ENCODE measurements around the gene UBQLN4. TPM values are rescaled to one million over a fixed set of nuclear protein-coding genes. Genes with fewer than 3 reads are reported as not detected.

The UBQLN4 gene
- total RNA-seq, 1 donor from 2014 or later: 43.7 TPM

DNA sequence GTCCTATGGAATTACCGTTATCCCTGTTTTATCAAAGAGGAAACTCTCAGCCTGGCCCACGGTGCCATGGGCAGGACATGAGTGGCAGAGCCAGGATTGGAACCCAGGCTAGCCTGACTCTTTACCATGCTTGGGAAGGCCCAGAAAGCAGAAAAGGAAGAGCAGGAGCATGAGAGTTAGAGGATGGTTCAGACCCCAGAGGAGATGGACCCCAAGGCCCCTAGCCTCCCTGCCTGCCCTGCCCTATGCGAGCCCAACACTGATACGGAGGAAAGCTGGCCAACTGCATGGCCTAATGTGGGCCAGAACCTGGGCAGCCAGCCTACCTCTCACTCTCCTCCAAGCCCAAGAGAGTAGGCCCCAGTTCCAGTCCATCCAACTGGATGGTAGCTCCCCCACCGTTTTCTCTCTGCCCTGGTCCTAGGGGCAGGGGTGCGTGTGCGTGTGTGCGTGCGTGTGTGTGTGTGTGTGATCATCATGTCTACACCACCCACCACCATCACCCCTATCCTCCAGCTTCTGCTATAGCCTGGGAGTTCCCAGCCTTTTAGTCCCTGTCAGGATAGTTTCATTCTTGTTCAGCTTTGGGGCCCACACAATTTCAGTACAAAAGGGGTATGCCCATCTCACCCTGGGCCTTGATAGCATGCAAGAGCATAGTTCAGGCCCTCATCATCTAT is 44.0 kb upstream of the UBQLN4 start:
- peaks cover 41% of the 10 kb centered on the region for H3K36me3 Mint-ChIP-seq
- peaks cover 9% of the 10 kb centered on the region for H3K27me3 Mint-ChIP-seq (ENCODE audit: insufficient read depth, low read depth)
- H4K20me1 ChIP-seq (ENCODE audit: low read depth): peaks cover 100% of the 10 kb centered on the region
- H3K4me1 ChIP-seq: peaks cover 17% of the 10 kb centered on the region
- H3F3A ChIP-seq (ENCODE audit: low read depth): peaks cover 44% of the 10 kb centered on the region
- H2AFZ ChIP-seq (replicated peaks): no peak overlapping the region
- no peak overlapping the region for H3K4me3 Mint-ChIP-seq
- H3K4me2 ChIP-seq: no peak overlapping the region
- H3K27me3 ChIP-seq: no peaks in the 10 kb centered on the region
- TF ChIP-seq EZH2 (IDR thresholded peaks at IDR 0.05) (no peak), EZH2phosphoT487 (IDR thresholded peaks at IDR 0.05) (no peak)
- TF ChIP-seq, protein P1, sequence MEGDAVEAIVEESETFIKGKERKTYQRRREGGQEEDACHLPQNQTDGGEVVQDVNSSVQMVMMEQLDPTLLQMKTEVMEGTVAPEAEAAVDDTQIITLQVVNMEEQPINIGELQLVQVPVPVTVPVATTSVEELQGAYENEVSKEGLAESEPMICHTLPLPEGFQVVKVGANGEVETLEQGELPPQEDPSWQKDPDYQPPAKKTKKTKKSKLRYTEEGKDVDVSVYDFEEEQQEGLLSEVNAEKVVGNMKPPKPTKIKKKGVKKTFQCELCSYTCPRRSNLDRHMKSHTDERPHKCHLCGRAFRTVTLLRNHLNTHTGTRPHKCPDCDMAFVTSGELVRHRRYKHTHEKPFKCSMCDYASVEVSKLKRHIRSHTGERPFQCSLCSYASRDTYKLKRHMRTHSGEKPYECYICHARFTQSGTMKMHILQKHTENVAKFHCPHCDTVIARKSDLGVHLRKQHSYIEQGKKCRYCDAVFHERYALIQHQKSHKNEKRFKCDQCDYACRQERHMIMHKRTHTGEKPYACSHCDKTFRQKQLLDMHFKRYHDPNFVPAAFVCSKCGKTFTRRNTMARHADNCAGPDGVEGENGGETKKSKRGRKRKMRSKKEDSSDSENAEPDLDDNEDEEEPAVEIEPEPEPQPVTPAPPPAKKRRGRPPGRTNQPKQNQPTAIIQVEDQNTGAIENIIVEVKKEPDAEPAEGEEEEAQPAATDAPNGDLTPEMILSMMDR (IDR thresholded peaks at IDR 0.05): no peak
- peaks cover 83% of the 10 kb centered on the region for H3K79me2 ChIP-seq (ENCODE audit: low read depth)
- no peaks in the 10 kb centered on the region for H3K36me3 ChIP-seq
- H3K27ac ChIP-seq: no peak overlapping the region
- no peak overlapping the region for H3K4me3 ChIP-seq
- no peak for DNase-seq (ENCODE audit: low spot score)
- H3K4me1 Mint-ChIP-seq: peaks cover 43% of the 10 kb centered on the region
- no peaks in the 10 kb centered on the region for H3K9me3 Mint-ChIP-seq
- H3K9ac ChIP-seq: no peak overlapping the region
- no peaks in the 10 kb centered on the region for H3K9me3 ChIP-seq (ENCODE audit: low read depth)
- H3K27ac Mint-ChIP-seq: no peak overlapping the region

DNA sequence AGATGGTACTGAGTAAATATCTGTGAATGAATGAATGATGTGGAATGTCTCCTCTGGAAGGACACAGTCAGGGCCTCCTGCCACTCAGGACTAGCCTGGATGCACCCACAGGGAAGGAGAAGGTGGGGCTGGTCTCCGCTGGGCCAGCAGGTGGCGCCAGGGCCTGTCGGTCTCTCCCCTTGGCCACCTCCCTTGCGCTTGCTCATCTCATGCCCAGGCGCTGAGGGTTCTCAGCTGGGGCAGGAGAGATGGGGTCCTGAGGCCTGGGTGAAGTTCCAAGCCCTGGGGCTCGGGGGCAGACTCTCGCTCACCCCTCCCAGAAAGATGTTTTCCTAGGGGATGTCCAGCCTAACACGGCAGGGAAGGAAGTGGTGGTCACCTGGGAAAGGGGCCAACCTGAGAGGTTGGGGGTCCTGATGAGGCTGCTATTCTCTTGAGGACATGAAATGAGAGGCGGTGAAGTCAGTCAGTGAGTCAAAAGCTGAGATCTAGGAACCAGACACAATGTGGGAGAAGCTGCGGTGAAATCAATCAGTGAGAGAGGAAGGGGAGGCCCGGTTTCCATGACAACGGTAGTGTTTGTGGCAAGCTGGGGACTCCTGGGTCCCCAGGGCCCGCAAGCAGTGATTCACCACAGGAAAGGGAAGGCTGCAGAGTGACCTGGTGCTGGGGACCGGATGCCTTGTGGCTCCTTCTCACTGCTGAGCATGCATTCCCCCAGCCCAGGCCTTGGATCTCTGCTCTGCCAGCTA is 43.2 kb upstream of the UBQLN4 start:
- Histone ChIP-seq H3K4me2 (no peak overlapping the region), H3K4me1 (peaks cover 15% of the 10 kb centered on the region), H3K79me2 (ENCODE audit: low read depth) (peaks cover 83% of the 10 kb centered on the region), H3K27me3 (no peaks in the 10 kb centered on the region), H3K27ac (no peak overlapping the region), H3K9me3 (ENCODE audit: low read depth) (no peaks in the 10 kb centered on the region), H3K9ac (no peak overlapping the region), H3K36me3 (peaks cover 3% of the 10 kb centered on the region), H3K4me3 (no peak overlapping the region), H4K20me1 (ENCODE audit: low read depth) (peaks cover 100% of the 10 kb centered on the region), H2AFZ (replicated peaks) (no peak overlapping the region), H3F3A (ENCODE audit: low read depth) (peaks cover 44% of the 10 kb centered on the region)
- Mint-ChIP-seq H3K4me3 (no peak overlapping the region), H3K27me3 (ENCODE audit: insufficient read depth, low read depth) (peaks cover 9% of the 10 kb centered on the region), H3K9me3 (no peaks in the 10 kb centered on the region), H3K27ac (peak overlapping the region; percentile 31), H3K4me1 (peaks cover 41% of the 10 kb centered on the region), H3K36me3 (peaks cover 43% of the 10 kb centered on the region)
- DNase-seq (ENCODE audit: low spot score): peak; percentile 84
- no peak for TF ChIP-seq EZH2phosphoT487 (IDR thresholded peaks at IDR 0.05)
- no peak for TF ChIP-seq EZH2 (IDR thresholded peaks at IDR 0.05)
- TF ChIP-seq, protein P1 (IDR thresholded peaks at IDR 0.05): peak; percentile 90

DNA sequence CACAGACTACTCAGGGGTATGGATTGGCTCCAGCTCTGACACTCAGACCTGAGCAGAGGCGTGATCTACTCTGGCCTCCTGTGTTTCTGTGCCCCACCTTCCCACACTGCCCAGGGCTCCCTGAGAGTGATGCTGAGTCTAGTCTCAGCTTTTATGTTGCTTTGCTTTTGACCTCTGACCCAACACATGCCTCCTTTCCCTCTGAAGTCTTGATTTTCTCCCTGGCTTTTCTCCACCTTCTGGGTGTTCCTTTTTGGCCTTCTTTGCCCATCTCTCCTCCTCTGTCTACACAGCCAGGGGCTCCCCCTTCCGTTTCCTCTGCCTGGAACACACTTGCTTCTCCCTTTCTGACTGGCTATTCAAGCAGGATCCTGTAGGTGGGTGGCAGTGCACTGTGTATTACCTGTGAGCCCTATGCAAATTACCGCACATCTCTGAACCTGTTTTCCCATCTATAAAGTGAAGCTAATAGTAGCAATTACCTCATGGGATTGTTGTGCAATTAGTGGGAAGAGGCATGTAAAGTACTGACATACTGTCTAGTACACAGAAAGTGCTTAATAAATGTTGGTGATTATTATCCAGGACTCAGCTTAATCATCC is 42.4 kb upstream of the UBQLN4 start:
- Histone ChIP-seq H3K9me3 (ENCODE audit: low read depth) (no peaks in the 10 kb centered on the region), H3K4me3 (no peak overlapping the region), H3F3A (ENCODE audit: low read depth) (peaks cover 44% of the 10 kb centered on the region), H3K4me2 (no peak overlapping the region), H2AFZ (replicated peaks) (no peak overlapping the region), H4K20me1 (ENCODE audit: low read depth) (peaks cover 100% of the 10 kb centered on the region), H3K79me2 (ENCODE audit: low read depth) (peaks cover 85% of the 10 kb centered on the region), H3K27ac (peak overlapping the region; percentile 67), H3K27me3 (no peaks in the 10 kb centered on the region), H3K36me3 (peaks cover 6% of the 10 kb centered on the region), H3K4me1 (peaks cover 15% of the 10 kb centered on the region), H3K9ac (no peak overlapping the region)
- H3K4me1 Mint-ChIP-seq: peaks cover 35% of the 10 kb centered on the region
- no peaks in the 10 kb centered on the region for H3K9me3 Mint-ChIP-seq
- H3K36me3 Mint-ChIP-seq: peaks cover 43% of the 10 kb centered on the region
- TF ChIP-seq EZH2 (IDR thresholded peaks at IDR 0.05): no peak
- H3K27ac Mint-ChIP-seq: no peak overlapping the region
- peaks cover 9% of the 10 kb centered on the region for H3K27me3 Mint-ChIP-seq (ENCODE audit: insufficient read depth, low read depth)
- H3K4me3 Mint-ChIP-seq: no peak overlapping the region
- DNase-seq (ENCODE audit: low spot score): no peak
